GM19023 (cell line): ENCODE data around the gene ABHD12B.
"Not testable (repeated sequence)": the region's sequence is repeated elsewhere in the genome, so short reads cannot be mapped to it uniquely, and the experiment has no call there.

Experiments used
- ATAC-seq: cut with Tn5 transposase; IDR thresholded peaks from one replicate; pipeline ENCODE4 v1.9.1; 2021; ENCODE audit warnings: mild to moderate bottlenecking, moderate library complexity; ENCODE audit not compliant: unreplicated experiment

Gene ABHD12B

DNA sequence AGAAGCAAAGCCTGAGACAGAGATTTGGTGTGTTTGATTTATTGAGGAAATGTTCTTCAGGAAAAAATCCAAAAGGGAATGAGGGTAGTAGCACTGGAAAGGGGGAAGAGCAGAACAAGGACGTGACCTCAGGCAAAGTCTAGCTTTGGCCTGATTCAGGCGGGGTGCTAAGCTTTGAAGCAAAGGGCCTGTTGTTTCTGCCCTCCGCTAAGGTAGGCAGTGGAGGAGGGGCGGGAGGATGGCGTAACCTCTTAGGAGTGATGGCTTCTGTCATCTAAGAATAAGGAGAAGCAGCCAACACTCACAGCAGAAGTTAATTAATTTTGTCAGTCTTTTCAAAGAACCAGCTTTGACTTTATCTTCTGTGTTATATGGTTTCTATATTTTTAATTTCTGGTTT, 20.4 kb downstream of the ABHD12B start:
- no peak for ATAC-seq

DNA sequence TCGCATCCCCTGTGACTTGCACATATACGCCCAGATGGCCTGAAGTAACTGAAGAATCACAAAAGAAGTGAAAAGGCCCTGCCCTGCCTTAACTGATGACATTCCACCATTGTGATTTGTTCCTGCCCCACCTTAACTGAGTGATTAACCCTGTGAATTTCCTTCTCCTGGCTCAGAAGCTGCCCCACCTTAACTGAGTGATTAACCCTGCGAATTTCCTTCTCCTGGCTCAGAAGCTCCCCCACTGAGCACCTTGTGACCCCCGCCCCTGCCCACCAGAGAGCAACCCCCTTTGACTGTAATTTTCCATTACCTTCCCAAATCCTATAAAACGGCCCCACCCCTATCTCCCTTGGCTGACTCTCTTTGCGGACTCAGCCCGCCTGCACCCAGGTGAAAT, 24.6 kb downstream of the ABHD12B start:
- not testable (repeated sequence) for ATAC-seq

DNA sequence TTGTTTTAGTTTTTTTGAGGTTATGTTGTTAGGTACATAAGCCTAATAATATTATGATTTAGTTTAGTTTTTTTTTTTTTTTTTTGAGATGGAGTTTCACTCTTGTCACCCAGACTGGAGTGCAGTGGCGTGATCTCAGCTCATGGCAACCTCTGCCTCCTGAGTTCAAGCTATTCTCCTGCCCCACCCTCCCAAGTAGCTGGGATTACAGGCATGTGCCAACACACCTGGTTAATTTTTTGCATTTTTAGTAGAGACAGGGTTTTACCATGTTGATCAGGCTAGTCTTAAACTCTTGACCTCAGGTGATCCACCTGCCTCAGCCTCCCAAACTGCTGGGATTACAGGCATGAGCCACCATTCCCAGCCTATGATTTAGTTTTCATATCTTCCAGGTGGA, 25.2 kb downstream of the ABHD12B start:
- not testable (repeated sequence) for ATAC-seq

DNA sequence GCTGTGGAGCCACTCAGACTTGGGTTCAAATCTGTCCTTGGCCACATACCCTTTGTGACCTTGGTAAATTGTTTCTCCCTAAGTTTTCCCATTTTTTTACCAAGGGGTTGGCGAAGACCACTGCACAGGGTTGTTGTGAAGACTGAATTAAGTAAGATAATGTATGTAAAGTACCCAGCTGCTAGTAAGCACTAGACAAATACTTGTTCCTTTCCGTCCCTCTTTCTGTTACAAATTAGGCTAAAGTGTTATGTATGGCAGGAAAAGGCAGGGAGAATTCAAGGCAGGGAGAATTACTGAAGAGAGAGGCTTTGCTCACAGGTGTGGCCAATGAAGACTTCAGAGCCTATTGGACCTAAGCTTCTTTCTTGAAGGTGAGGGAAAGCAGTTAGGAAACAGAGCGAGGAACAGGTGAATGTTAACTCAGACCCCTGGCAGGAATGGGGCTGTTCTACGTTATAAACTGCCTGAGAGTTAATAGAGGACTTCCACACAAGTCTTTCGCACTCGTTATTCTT, 25.9 kb downstream of the ABHD12B start:
- no peak for ATAC-seq

DNA sequence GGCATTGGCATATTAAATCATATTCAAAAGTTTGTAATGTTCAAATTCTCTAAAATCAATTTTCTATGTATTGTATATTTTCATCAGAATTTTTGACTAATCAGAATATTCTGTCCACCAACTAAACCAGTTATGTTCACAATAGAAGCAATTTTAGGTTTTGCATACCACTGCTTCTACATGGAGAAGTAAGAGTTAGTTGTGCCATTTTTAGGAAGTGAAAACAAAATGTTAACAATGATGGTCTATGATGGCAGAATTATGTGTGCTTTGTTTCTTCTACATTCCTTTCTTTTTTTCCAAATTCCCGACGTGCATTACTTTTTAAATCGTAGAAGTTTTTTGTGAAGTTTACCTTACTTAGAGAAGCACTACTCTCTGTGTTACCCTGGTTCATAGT, 29.5 kb downstream of the ABHD12B start:
- ATAC-seq = no peak

DNA sequence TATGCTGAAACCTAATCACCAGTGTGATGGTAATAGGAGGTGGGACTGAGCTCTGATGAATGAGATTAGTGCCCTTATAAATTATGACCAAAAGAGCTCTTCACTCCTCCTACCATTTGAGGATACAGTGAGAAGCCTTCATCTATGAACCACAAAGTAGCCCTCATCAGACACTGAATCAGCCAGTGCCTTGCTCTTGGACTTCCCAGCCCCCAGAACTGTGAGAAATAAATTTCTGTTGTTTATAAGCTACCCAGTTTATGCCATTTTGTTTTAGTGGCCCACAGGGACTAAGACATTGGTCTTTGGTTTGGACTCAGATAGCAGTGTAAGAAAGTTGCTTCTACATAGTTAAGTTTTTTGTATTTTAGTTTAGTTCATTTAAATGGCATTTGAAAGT, 32.9 kb downstream of the ABHD12B start:
- no peak for ATAC-seq

DNA sequence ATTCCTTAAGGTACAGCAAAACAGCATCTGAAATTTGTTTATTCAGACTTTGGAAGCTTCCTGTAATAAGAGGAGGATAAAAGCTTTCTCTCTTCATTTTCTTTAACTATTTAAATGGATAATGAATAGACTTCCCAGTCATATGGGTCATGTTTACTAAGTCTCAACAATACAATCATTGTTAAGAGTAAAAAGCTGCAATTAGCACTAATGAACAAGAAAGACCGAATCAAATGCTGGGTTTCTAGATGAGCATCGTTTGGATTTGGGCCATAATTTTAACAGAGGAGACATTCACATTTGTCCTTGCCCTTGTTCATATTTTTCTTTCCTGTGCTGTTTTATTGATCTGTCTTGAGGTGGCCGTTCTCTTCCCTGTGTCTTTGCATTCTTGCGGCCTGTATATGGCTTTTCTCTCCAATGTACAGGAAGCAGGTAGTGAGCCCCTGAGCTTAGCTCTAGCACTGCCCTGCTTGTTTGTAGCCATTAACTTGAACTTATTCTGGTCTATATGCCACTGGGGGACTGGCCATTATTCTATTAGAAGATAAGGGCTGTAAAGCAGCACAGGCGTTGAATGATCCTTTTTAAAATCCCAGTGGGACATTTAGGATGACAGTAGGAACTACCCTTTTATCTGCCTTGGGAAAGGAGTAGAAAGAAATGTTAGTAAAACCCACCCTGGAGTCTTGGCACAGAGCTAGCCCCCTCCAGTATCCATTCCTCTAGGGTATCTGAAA, 34.6 kb downstream of the ABHD12B start:
- no peak for ATAC-seq

DNA sequence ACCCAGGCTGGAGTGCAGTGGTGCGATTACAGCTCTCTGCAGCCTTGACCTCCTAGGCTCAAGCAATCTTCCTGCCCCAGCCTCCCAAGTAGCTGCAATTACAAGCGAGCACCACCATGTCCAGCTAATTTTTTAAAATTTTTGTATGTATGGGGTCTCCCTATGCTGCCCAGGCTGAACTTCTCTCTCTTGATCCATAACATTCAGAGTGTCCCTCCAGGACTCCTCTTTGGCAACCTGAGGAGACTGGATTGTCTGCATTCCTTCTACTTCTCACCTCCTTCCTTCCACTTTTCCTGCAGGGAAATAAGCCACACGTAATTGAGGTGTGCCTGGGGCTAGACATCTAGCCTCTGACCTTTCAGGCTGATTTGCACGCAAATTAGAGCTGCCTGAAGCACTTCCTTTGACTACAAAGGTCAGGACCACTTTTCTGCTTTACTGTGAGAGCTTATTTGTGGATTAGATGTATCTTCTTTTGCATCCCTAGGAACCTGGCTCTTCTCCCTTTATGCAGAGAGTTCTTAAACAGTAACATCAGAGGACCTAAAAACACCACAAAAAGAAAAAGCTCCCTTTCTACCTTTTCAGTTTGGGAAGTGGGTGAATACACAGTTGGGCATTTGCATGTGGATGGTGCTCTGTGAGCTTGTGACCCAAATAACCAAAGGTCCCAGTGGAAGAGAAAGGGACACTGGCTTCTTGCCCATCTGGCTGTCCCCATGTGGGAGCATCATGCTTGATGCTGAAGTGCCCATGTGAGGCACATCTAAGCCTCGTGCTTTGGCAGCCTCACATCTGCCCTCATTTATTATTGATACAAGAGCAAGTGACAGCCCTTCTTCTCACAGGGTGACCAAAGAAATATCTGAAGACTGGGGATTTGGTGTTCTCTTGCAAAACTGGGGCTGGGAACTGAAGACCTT, 38.9 kb downstream of the ABHD12B start:
- ATAC-seq = no peak

DNA sequence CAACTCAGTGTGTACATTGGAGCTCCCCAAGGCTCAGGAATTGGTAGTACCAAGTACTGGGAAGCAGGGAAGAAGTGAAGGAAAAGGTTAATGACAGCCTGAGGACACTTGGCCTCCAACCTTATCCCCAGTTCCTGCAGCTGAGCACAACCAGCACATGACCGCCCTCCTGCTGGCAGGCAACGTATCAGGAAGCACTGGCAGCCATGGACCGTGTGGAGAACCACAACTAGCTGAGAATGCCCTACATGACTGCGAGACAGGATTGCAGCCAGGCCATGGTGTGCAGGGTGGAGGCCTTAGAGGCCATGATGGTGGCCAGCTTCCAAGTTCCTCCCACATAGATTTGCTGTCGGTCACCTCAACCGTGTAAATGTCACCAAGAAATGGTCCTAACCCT, 45.6 kb downstream of the ABHD12B start:
- no peak for ATAC-seq

DNA sequence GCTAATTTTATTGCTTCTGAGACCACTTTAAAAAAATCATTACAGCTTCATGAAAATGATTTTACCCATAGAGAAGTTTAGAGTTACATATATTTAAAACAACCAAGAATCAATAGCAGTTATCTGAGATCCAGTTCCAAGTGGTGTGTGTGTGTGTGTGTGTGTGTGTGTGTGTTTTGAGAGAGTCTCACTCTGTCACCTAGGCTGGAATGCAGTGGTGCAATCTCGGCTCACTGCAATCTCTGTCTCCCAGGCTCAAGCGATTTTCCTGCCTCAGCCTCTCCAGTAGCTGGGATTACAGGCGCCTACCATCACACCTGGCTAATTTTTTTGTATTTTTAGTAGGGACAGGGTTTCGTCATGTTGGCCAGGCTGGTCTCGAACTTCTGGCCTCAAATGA, 47.7 kb downstream of the ABHD12B start:
- ATAC-seq = not testable (repeated sequence)

DNA sequence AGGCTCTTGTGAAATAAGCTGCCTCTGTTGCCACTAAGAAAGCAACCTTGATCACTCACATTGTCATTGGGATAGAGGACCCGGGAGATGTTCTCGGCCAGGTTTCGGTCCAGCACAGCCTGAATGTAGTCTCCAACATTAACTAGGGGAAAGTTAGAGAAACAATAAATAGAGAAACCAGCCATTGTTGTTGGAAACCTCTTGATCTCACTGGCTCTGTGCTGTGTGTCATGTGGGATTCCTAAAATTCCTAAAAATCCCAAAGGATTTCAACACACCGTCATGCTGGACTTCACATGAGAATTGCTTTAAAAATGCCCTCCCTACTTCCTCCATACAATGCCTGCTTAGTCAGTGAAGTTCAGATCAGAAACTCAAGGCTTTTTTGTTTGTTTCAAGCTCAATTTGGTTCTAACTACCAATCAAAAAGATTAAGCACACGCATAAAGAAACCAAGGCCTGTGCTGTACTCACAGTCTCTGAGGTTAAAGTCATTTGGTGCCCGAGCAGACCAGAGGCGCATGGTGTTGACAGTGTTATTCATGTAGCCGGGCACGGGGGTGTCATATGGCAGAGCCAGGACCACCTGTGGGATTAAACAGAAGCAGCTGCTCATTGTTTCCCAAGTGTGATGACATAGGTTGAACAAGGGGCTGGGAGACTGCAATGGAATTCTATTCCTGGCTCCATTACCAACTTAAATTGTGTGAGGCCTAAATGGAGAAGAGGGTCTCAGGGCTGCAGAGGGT, 48.8 kb downstream of the ABHD12B start:
- no peak for ATAC-seq

DNA sequence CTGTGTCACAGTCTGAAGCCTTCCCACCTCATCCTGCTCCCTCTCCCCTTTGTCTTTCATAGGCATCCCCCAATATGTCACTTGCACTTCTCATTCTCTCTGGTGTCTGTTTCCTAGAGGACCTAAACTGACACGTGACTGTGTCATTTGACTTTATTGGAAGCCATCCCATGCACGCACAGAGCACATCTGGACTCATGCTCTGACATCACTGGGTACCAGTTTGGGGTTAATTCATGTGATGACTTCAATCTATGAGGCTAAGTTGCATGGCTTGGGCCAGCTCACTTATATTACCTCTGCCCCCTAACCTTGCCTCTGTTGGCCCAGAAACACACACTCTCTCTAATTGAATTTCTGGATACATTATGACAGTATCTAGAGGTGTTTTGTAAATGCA, 51.0 kb downstream of the ABHD12B start:
- no peak for ATAC-seq

DNA sequence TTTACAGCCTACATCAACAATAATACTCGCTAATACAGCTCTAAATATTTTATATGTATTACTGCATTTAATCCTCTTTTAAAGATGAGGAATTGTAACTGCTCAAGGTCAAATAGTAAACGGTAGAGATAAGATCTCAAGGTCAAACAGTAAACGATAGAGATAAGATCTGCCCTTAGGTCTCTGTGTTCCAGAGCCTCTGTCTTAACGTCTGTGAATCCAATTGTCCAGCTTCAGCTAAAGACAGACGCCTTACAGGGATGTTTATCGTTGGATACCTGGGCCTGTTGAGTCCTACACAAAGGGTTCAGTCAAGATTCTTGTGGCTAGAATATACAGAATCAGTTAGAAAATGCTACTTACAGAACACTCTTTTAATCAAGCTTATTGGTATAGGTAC, 52.4 kb downstream of the ABHD12B start:
- no peak for ATAC-seq

DNA sequence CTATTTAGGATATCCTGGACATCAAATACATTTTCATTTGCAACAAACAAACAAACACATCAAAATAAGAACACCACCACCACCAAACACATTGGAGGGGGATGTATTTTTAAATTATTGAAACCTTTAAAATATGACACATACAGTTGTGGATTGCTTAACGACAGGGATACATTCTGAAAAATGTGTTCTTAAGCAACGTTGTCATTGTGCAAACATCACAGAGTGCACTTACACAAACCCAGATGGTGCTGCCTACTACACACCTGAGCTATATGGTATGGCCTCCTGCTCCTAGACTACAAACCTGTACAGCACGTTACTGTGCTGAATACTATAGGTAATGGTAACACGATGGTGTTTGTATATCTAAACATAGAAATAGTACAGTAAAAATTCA, 53.0 kb downstream of the ABHD12B start:
- no peak for ATAC-seq

DNA sequence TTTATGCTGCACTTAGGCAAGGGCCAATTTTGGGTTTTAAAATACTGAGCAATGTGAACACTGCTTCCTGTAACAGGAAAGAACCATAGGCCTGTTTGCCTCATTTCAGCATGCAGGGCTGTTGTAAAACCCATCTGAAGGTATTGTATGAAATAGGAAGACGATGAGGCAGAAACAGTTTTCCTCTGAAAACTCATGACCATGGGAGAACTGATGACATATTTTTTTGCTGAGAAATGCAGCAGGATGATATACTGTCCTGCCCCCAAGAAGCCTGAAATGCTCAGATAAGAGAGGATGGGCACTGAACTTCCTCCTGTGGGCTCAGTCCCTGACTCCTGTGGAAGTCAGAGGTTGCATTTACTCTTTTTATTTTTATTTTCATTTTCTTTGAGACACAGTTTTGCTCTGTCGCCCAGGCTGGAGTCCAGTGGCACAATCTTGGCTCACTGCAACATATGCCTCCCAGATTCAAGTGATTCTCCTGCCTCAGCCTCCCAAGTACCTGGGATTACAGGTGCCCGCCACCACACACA, 55.1 kb downstream of the ABHD12B start:
- ATAC-seq = no peak

DNA sequence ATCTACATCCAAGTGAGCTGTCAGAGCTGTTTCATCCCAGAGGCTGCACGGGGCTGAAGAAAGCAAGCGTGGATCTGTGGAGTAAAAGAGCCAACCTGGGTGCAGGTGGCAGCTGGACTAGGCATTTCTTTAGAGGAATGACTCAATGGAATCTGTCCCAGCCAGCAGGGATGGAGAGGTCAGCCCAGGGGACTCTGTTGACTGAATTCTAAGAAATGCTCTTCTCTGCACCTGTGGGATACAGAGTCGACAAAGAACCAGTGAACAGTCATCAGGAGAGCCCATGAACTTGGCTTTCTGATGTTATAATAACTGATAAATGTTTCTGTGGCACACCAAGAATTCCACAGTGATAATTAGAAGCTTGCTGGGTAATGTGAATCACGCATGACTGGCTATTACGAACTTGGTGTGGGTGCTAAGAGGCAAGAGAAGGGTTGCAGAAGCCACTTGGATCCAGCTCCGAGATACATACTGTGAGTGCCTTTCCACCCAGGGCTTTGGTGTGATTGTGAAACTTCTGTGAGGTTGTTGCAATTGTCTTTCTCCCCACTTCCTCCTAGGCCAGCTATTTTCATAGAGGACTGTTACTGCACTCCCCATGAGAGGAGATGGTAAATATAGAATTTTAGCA, 56.3 kb downstream of the ABHD12B start:
- no peak for ATAC-seq

DNA sequence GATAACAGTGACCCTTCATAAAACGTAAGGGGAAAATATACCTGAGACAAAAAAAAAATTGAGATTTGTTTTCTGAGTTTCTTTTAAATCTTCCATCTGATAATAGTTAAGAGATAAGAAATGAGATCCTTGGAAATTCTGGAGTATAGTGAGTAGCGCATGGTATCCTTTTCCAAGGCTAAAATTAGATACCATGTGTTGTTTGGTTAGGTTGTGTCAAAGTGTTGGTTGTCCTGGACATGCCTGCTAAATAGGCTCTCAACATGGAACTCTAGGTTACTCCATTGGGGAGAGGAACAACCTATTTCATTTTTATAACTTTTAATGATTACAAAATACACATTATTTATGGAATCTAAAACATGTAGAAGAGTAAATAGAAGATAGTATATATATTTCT, 57.7 kb downstream of the ABHD12B start:
- ATAC-seq = no peak

DNA sequence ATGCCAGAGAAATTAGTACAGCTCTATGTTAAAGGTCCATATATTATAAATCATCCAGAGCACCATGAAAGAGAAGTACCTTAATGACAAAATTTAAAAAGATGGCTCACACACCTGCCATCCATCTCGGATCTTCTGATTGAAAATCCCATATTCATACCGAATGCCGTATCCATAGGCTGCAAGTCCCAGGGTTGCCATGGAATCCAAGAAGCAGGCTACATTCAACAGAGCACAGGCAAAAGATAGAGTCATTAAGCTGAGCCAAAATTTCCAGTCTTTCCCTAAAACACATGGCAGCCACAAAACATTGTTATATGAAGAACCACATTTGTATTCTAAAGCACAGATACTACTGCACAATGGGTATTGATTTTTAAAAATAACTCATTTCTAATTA, 59.7 kb downstream of the ABHD12B start:
- no peak for ATAC-seq

DNA sequence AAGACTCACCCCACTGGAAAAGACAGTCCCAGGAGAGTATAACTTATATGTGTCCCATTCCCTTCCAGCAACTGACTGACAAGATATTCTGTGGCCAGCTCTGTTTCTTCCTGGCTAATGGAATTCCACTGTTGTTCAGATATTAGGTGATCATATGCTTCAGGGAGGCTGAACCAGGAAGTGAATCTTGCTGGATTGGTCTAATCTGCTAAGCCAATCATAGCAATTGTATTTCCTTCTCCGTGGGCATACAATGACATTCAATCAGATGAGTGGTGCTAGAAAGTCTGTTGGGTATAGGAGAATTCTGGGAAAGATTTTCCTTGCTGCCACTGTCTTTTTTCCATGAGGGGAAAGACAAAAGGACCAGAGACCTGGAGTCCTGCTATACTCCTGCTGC, 60.3 kb downstream of the ABHD12B start:
- no peak for ATAC-seq
